Activated T-cell treated with anti-CD3 and anti-CD28 coated beads, Interleukin-2, amount 50 U/mL, for 1 hour (primary cell): ENCODE measurements around the gene NUBP2.

Source experiments
- DNase-seq: peaks from one replicate; pipeline ENCODE4 v3.0.0-alpha.2; 2020

Gene NUBP2

GRCh38 chr16:1832838-1833454 is 50.2 kb downstream of the NUBP2 start:
- DNase-seq: no peak

GRCh38 chr16:1834096-1834495 is 51.3 kb downstream of the NUBP2 start:
- no peak for DNase-seq
